GM12891 (cell line): ENCODE results near the gene EPHX1.

ENCODE experiments used
- POLR2A ChIP-seq: IDR thresholded peaks from 2 replicates; pipeline ENCODE4 v1.6.1; 2011; ENCODE audit warnings: low read depth, low read length, control low read depth
- POLR2AphosphoS5 ChIP-seq: IDR thresholded peaks from 2 replicates; pipeline ENCODE4 v1.6.1; 2011; ENCODE audit warnings: low read depth, low read length, control low read depth

GRCh38 chr1:225860876-225861441 is 51.0 kb downstream of the EPHX1 start:
- no peak for TF ChIP-seq POLR2A
- TF ChIP-seq POLR2AphosphoS5: no peak
